ENCODE data around the gene TAS1R1.

TAS1R1 gene

DNA sequence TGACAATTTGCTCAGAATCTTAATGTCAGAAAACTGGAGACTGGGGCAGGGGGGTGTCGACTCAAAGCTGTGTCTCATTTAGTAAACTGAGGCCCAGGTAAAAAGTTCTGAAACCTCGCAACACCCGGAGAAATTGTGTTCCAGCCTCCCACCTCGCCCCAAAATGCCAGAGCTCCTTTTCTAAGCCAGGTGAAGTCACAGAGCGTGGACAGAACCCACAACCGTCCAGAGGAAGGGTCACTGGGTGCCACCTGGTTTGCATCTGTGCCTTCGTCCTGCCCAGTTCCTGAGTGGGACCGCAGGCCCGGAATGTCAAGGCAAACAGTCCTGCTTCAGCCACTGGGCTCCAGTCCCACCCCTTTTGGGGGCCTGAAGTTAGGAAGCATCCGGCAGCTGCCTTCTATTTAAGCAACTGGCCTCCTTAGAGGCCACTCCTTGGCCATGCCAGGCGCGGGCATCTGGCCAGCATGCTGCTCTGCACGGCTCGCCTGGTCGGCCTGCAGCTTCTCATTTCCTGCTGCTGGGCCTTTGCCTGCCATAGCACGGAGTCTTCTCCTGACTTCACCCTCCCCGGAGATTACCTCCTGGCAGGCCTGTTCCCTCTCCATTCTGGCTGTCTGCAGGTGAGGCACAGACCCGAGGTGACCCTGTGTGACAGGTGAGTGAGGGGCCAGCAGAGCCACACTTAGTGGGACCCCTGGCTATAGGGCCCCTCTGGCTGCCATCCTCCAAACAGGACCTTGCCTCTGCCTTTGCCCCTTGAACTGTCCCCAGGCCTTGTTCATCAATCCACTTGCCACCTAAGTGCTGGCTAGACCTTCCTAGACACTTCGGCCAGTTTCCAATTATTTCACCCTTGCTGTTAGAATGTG lies at the start of gene TAS1R1:
TAS1R1 (plus strand) TSS at position 401 of the 872 bp plus-strand sequence; CDS start at position 468, 67 bp downstream.
- DNase-seq, result no peak

DNA sequence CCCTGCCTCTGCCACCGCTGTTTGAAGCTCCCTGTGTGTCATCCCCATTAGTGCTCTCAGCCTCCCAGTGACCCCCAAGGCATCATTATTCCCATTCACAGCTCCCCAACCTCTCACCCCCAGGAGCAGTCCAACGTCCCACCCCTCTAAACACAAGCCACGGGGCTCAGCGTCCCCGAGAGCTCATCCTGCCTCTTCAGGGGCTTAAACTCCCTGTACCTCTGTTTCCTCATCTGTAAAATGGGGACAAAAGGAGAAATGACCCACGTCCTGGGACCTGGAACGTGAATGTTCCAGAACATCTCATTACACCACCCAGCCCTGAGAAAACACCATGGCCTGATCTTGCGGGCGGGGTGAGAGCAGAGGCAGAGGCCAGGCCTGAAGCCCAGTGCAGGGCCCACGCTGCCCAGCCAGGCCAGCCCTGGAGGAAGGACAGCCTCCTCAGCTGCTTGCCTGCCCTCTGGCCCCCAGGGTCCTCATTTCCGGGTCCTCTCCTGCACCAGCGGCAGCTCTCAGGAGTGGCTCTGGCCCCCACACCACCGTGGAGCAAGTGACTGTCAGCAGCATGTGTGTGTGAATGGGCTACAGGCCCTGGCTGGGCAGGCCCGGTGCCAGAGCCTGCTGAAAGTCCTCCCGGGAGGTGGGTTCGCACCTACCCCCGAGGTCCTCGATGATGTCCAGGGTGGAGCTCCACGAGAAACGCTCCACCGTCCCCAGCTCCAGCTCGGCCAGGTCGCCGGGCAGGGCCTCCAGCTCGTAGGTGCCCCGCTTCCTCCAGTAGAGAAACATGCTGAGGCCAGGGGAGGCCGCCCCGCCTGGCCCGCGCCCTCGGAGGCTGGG lies 49.5 kb upstream of the TAS1R1 start:
- DNase-seq, result no peak

GRCh38 chr1:6506210-6507036 lies 48.7 kb upstream of the TAS1R1 start:
- no peak for DNase-seq

DNA sequence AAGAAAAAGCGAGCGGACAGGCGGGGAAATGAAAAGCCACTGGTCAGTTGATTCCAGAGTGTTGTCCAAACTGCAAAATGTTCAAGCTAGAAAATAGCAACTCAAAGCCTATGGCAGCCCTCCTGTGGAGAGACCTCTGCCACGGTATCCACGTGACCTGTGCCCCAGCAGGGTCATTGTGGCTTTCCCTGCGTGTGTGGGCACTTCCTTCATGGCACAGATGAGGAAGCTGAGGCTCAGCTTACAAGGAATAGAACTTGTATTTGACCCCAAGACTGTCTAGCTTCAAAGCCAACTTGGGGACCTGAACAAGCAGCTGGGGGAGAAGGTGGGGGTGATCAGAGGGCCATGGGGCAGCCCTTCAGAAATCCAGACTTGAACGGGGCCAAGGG lies 48.1 kb upstream of the TAS1R1 start:
- DNase-seq, result no peak

GRCh38 chr1:6507461-6507911 lies 47.6 kb upstream of the TAS1R1 start:
- no peak for DNase-seq

DNA sequence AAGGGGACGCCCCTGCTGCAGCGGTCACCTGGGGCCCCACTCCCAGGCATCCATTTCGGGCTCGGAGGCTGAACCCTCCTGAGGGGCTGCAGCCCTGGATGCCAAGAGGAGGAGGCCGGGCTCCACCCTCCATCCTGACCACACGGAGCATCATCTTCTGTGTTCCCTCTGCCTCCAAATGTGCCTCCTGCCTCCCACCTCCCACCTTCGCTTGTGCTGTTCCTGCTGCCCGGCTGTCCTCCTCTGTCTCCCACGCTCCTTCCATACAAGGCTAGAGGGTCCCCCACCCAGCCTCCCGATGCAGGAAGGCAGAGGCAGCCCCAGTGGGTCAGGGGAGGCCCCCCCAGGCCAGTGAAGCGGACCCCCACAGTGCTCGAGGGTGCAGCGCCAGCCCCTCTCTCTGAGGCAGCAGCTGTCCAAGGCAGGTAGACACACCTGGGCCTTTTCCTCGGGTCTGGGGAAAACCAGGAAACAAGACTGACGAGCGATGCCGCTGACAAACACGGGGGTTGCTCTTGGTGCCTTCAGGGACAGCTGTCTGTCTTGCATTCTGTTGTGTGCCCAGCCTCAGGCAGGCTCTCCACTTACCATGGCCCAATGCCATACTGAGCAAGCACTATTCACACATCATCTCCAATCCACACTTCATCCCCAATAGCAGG lies 46.8 kb upstream of the TAS1R1 start:
- no peak for DNase-seq

- DNase-seq, result no peak
Observed at GRCh38 chr1:6508816-6509189, 46.3 kb upstream of the TAS1R1 start.

DNA sequence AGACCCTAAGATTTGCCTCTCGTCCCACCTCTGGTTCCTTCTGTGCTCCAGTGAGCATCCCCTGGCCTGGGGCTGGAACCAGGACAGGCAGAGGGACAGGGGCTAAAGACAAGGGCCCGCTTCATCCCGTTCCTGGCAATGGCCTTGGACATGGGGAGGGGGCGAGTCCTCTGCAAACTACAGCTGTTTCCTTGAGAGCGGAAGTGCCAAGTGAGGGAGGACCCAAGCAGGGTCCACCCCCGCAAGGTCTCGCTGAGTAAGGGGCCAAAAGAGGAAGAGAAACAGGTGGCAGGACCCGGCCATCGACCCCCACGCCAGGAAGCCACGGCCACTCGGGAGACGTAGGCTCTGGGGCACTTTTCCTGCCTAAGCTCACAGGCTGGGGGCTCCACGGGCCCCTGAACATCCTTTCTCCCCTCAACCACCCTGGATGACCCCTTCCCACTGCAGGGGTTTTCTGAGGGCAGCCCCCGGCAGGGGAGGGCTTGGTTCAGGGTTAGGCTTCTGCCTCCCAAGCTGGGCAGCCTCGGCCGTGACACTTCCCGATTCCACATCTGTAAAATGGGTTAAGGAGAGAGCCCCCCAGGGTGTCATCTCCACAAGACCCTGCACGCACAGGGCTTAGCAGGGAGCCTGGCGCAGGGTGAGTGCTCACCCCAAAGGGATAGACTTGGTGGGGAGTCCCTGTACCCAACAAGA lies 45.7 kb upstream of the TAS1R1 start:
- DNase-seq, result no peak

- DNase-seq, result no peak
Observed at GRCh38 chr1:6509919-6510291, 45.2 kb upstream of the TAS1R1 start.

GRCh38 chr1:6510493-6510892 lies 44.6 kb upstream of the TAS1R1 start:
- no peak for DNase-seq

DNA sequence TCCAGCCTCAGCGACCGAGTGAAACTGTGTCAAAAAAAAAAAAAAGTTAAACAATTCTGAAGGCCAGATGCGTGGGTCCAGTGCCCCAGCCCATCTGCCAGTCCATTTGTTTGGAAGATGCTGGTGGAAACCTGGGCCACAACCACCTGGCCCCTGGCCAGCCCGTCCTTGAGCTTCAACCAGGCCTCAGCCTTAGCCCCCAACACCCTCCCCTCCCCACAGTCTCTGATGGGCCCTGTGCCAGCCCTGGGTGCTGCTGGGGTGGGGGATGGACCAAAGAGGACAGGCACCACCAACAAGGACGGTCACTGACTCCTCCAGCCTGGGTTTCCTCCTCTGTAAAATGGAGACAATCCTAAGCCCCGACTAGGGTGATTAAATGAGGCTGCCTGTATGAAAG lies 44.1 kb upstream of the TAS1R1 start:
- DNase-seq, result no peak

DNA sequence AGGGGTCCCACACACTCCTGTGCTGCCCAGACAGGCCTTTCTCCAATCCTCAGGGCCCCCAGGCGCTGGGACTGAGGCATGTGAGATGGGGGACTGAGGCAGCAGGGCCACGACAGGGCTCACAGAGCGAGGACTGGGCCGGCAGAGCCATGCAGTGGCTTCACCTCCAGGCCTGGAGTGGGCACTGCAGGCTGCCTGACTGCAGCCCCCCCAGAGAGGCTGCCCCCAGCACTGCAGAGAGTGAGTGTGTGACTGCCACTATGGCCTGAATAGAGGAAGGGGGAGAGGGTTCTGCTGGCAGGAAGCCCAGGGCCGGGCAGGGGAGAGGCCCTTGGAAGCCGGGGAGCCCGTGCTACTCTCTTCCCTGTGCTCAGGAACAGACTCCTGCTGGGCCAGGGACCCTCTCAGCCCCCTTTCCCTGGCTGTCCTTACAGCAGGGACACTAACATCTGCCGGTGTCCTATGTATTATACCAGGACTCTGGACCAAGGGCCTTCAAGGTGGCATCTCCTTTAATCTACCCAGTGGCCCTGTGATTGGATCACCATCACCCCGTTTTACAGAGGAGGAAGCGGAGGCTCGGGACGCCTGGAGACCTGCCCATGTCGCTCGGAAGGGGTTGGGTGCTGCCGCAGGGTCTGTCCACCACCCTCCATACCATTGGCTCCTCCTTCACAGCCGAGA lies 43.4 kb upstream of the TAS1R1 start:
- no peak for DNase-seq

DNA sequence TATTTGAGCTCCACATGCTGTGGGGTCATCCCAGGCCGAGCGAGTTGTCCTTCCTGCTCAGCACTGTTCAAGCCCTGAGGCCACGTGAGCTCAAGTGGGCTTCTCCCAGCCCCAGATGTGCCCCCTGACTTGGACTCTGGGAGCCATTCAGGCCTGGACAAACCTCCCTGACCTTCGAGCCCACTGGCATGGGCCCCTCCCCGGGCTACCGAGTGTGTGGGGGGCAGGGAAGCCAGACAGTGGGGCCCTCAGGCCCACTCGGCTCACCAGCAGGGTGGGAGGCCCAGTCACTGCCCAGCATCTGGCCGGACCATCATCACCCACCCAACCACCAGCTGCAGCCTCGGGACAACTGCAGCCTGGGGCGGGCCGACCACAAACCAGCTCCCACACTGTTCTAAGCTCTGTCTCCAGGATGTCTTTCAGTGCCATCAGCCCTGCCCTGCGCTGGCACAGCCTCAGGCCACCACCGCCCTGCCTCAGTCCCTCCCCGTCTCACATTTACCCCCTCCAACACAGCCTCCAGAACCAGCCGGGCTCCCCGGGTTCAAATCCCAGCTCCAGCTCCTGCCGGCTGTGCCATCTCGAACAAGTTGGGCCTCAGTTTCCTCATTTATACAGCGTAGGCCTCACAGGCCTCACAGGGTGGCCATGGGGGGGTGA lies 42.7 kb upstream of the TAS1R1 start:
- DNase-seq, result no peak

DNA sequence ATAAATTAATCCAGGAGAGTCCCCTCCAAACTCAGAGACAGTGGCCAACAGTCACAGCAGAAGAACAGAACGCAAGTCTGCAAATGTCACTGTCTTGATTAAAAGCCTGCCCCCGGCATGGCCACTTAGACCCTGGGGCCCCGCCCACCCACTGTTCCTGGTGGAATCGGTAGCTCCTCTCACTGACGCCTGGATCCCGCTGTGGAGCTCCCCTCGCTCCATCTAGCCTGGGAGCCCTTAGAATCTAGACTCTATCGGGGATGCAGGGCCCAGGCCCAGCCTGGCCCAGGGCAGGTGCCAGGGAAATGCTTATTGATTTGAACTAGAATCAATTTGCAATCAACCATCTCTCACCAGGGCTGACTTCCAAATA lies 42.2 kb upstream of the TAS1R1 start:
- DNase-seq, result no peak

DNA sequence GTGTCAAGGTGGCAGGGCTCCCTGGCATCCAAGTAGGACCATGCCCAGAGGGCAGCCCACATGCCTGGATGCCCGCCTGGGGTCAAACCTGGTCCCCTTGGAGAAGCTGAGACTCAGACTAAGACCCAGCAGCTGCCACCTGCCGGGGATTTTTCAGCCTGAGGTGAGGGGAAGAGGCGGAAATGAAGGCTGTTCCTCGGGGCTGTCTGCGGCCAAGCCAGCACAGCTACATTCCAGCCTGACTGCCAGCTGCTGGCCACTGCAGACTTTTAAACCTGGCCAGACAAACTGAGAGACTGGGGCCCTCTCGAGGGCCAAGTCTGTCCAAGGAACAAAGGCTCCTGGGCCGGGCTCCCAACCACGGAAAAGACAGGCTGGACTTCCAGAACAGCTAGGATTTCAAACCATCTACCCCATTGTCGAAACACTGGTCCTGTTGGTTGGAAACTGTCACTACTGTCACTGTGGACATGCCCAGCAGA lies 41.7 kb upstream of the TAS1R1 start:
- no peak for DNase-seq

- DNase-seq, result no peak
Observed at GRCh38 chr1:6515771-6516170, 39.3 kb upstream of the TAS1R1 start.

DNA sequence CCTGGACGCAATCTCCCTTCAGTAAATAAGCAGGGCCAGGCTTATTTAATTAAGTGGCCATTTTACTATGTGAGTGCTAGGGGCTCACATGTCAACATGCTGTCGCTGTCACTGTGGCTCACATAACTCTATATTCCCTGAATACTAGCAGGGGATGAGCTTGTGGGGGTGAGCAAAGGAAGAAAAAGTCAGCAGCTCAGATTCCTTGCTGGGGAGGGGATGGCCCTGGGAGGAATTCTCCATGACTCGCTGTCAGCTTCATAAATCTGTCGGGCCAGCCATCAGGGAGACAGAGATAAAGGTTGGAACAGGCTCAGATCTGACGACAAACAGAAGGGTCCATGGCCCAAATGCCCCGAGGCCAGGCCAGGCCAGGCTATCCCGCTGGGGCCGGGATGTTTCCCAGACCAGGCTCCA lies 37.7 kb upstream of the TAS1R1 start:
- no peak for DNase-seq

- no peak for DNase-seq
Observed at GRCh38 chr1:6519491-6519934, 35.6 kb upstream of the TAS1R1 start.

DNA sequence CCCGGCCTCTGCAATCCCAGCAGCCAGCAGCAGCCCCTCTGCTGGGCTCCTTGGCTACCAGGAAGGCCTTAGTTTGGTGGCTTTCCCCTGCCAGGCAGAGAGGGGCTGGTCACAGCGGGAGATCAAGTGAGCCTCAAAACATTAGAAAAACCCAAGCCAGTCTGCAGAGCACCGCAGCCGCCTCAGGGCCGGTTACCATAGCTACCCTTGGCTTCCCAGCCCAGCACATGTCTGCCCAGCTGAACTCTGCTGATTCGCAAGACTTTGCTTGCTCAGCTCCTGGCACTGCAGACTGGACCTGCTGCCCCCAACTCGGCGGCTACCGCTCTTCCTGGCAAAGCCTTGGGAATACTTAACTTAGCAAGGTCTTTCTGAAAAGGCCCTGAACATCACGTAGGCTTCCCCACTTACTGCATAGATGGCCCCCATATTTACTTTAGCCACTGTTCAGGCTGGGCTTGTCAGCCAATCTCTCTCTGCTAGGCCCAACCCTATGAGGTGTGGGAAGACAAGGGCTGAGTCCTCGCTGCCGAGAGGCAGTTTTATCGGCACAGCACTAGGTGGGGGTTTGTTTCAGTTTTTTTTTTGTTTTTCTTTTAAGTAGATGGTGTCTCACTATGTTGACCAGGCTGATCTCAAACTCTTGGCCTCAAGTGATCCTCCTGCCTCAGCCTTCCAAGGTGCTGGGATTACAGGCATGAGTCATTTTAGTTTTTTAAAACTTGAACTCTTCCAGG lies 35.0 kb upstream of the TAS1R1 start:
- no peak for DNase-seq

DNA sequence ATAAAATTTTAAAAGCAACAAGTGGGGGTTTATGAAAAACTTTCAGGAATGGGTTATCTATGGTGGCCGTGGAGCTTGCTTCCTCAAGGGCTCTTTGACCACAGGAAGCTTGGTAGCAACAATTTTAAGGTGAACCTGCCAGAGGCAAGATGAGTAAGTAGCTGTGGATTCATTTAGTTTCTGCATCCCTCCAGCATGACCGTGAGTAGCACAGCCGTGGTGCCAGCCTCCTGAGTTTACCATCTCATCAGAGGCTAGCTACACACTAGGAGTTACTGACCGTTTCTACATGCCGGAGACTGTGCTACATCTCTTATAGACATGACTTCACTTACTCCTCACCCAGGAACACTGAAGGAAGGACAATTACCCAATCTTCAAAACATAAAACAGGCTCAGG lies 33.6 kb upstream of the TAS1R1 start:
- DNase-seq, result no peak

Measured in cortex of kidney (tissue), 1 donor.